HG02943 (cell line): ENCODE results near the gene EIF3A.
"Not testable (repeated sequence)": the region's sequence is repeated elsewhere in the genome, so short reads cannot be mapped to it uniquely, and the experiment has no call there.

ENCODE experiments used
- ATAC-seq: cut with Tn5 transposase; IDR thresholded peaks from one replicate; pipeline ENCODE4 v1.9.1; 2021; ENCODE audit warnings: mild to moderate bottlenecking, low read depth, moderate library complexity; ENCODE audit not compliant: unreplicated experiment

EIF3A gene

GRCh38 chr10:119080521-119081259 lies at the start of gene EIF3A:
Gene EIF3A, minus strand, starts transcription at chr10:119080817. Its CDS starts 141 bp downstream, at chr10:119080676.
- ATAC-seq, result peak; percentile 77

- ATAC-seq, result no peak
Observed at GRCh38 chr10:119129721-119130120, 49.1 kb upstream of the EIF3A start.

GRCh38 chr10:119125942-119126341 lies 45.3 kb upstream of the EIF3A start:
- ATAC-seq, result no peak

GRCh38 chr10:119120875-119121274 lies 40.3 kb upstream of the EIF3A start:
- ATAC-seq, result no peak

- ATAC-seq, result peak; percentile 86
Observed at GRCh38 chr10:119120413-119120867, 39.8 kb upstream of the EIF3A start.

GRCh38 chr10:119119400-119119799 lies 38.8 kb upstream of the EIF3A start:
- ATAC-seq, result no peak

DNA sequence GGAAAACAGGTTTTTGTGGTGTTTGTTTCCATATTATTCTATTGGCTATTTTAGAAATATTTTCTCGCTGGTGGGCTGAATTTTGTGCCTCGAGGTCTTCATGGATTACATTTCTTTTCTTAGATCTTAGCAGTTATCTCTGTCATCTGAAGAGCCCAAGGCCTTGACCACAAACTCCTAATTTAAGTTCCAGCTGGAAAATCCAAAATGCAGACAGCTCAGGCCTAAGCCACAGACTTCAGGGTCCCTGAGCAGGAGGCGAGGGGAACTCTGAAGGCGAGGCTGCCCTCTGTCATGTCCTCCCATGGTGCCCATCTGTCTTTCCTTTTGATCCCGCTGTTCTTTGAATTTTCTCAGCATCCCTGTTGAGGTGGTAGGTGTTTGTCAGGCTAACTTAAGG lies 37.6 kb upstream of the EIF3A start:
- no peak for ATAC-seq

DNA sequence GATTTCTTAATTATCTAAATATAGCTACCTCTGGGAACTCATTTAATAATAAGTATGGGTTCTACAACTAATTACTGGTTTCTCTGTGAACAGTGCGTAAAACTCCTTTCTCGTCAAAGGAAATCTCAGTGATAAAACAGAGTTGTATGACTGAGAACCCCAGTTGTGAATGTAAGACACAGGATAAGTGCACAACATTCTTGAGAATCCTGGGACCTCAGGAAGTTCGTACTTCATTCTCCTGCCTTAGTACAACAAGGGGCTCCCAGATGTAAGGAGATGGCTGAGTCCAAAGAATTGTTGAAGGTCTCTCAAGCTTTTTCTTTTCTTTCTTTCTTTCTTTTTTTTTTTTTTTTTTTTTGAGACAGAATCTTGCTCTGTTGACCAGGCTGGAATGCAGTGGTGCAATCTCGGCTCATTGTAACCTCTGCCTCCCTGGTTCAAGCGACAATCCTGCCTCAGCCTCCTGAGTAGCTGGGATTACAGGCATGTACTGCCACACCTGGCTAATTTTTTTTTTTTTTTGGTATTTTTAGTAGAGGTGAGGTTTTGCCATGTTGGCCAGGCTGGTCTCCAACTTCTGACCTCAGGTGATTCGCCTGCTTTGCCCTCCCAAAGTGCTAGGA lies 35.8 kb upstream of the EIF3A start:
- no peak for ATAC-seq

DNA sequence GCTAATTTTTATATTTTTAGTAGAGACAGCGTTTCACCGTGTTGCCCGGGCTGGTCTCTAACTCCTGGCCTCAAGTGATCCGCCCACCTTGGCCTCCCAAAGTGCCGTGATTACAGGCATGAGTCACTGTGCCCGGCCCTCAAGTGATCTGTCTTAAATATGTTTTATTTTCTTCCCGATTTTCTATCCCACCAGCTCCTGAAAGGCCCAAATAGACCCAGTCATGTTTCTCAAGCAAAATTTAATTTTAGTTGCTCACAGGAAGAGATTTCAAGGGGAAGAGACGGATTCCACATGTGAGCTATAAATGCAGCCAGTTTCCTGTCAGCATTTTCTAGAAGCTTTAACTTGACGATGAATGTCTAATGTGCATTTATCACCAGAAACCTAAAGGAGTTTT lies 35.3 kb upstream of the EIF3A start:
- ATAC-seq, result no peak

GRCh38 chr10:119113751-119114732 lies 33.4 kb upstream of the EIF3A start:
- ATAC-seq, result no peak

DNA sequence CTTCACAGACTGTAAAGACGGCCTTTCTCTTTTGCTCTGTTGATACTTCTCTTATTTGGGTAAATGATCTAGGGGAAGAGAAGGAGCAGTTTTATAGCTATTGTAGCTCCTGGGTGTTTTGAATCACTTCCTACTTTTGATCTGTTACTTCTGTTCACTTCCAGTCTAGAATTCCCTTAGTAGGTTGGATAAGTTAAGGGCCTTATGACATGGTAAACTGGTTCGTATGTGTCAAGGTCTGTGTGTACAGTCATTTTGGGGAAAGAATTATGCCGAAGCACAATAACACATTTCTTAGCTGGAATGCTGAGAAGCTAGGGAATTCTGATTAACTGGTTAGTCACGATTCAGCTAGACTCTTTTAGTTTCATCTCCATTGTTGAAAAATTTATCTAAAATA lies 31.4 kb upstream of the EIF3A start:
- no peak for ATAC-seq

DNA sequence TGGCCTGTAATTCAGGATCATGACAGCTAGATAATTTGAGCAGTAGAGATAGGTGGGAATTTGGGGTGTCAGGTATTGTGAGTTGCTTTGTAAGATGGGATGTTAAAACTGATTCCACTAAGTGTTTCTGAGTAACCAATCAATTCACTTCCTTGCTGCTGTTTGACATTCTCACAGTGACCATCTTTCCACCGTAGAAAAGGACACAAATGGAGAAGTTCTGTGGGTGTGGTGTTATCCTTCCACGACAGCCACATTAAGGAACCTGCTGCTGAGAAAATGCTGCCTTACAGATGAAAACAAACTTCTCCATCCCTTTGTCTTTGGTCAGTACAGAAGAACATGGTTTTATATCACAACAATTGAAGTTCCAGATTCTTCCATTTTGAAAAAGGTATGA lies 27.2 kb upstream of the EIF3A start:
- not testable (repeated sequence) for ATAC-seq

GRCh38 chr10:119107106-119107505 lies 26.5 kb upstream of the EIF3A start:
- not testable (repeated sequence) for ATAC-seq

GRCh38 chr10:119105899-119106298 lies 25.3 kb upstream of the EIF3A start:
- ATAC-seq, result not testable (repeated sequence)

DNA sequence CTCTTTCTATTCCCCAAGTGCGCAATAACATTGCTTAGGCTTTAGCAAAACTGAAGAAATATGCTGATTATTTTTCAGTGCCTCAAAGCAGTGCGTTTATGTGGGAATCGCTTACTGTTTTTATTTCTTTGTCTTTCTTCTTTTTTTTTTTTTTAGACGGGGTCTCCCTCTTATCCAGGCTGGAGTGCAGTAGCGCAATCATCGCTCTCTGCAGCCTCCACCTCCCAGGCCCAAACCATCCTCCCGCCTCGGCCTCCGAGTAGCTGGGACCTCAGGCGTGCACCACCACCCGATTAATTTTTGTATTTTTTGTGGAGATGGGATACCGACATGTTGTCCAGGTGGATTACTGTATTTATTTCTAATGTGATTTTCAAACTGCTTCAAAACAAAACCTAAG lies 24.5 kb upstream of the EIF3A start:
- no peak for ATAC-seq

DNA sequence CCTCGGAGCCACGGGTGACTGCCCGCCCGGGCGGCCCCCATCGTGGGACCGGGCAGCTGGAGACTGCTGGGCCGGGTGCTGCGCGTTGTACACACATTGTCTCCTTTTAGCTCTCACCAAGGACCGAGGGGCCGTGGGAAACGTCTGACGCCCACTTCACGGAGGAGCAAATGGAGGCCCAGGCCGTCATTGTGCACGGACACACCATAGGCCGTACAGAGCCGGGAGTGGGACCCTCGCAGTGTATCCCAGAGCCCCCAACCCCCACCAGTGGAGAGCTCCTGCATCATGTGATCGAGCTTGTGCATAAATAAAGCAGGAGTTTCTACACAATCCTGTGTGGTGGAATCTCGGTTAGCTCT lies 24.0 kb upstream of the EIF3A start:
- ATAC-seq, result peak; percentile 37

- ATAC-seq, result peak; percentile 75
Observed at GRCh38 chr10:119103903-119104653, 23.5 kb upstream of the EIF3A start, which contains the start of gene DENND10. Gene DENND10, plus strand, starts transcription at chr10:119104113. Its CDS starts 30 bp downstream, at chr10:119104143.

GRCh38 chr10:119103241-119103902 lies 22.8 kb upstream of the EIF3A start:
- ATAC-seq, result no peak

- no peak for ATAC-seq
Observed at GRCh38 chr10:119101366-119102098, 20.9 kb upstream of the EIF3A start.
